Measurements from ENCODE around the gene TEX10.

DNA sequence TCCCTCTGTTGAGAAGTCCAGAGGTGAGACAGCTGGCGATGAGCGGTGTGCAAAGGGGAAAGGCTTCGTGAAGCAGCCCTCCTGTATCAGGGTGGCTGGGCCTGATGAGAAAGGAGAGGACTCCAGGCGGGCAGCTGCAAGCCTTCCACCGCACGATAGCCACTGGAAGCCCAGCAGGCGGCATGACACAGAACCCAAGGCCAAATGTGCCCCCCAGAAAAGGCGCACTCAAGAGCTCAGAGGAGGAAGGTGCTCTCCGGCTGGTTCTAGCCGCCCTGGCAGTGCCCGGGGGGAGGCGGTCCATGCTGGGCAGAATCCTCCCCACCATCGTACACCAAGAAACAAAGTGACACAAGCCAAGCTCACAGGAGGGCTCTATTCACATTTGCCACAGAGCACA lies 60.3 kb downstream of the TEX10 start:
- TF ChIP-seq, protein P1, sequence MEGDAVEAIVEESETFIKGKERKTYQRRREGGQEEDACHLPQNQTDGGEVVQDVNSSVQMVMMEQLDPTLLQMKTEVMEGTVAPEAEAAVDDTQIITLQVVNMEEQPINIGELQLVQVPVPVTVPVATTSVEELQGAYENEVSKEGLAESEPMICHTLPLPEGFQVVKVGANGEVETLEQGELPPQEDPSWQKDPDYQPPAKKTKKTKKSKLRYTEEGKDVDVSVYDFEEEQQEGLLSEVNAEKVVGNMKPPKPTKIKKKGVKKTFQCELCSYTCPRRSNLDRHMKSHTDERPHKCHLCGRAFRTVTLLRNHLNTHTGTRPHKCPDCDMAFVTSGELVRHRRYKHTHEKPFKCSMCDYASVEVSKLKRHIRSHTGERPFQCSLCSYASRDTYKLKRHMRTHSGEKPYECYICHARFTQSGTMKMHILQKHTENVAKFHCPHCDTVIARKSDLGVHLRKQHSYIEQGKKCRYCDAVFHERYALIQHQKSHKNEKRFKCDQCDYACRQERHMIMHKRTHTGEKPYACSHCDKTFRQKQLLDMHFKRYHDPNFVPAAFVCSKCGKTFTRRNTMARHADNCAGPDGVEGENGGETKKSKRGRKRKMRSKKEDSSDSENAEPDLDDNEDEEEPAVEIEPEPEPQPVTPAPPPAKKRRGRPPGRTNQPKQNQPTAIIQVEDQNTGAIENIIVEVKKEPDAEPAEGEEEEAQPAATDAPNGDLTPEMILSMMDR (IDR thresholded peaks at IDR 0.05 in 4 of 5, conservative IDR thresholded peaks at IDR 0.05 in 1 of 5), result no peak
- no peak for TF ChIP-seq POLR2A (IDR thresholded peaks at IDR 0.05)

Measured in gastrocnemius medialis (tissue), 4 donors.